ENCODE data around the gene PDE2A. TPM values are rescaled to one million over a fixed set of nuclear protein-coding genes. Genes with fewer than 3 reads are reported as not detected.

The PDE2A gene
- total RNA-seq, 1 donor = not detected

DNA sequence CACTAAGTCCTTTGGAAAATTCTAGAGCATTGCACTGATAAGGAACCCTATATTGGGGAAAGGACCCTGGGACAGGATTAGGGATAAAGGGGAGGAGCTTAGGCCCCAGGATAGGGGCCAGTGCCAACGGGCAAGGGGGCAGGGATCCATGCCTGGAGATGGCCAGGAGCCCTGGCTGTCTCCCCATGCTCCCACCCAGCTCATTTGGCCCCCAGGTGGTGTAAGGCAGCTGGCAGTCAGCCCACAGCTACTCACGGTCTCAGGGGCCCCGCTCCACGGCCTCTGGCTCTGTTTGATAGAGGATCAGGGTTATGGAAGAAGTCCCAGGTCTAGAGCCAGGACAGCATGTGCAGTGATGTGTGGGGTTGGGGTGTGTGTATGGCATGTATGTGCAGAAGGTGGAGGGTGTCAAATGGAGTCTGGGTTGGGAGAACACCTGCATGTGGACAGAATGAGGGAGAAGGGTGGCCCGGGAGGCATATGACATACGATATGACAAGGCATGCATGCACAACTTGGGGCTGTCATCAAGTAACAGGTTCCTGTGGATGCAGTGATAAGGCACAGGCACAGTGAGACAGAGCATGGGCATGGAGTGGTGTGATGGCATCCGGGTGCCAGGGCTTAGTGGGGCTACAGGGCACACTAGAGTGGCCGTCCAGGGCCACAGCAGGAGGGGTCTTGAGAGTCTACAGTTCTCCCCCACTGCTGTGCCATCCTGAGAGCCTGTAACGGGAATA is 18.4 kb upstream of the PDE2A start:
- no peak overlapping the region for H3K4me3 ChIP-seq (ENCODE audit: low read depth, low read length)
- no peak for DNase-seq (ENCODE audit: low read depth)
- TF ChIP-seq, protein P1, sequence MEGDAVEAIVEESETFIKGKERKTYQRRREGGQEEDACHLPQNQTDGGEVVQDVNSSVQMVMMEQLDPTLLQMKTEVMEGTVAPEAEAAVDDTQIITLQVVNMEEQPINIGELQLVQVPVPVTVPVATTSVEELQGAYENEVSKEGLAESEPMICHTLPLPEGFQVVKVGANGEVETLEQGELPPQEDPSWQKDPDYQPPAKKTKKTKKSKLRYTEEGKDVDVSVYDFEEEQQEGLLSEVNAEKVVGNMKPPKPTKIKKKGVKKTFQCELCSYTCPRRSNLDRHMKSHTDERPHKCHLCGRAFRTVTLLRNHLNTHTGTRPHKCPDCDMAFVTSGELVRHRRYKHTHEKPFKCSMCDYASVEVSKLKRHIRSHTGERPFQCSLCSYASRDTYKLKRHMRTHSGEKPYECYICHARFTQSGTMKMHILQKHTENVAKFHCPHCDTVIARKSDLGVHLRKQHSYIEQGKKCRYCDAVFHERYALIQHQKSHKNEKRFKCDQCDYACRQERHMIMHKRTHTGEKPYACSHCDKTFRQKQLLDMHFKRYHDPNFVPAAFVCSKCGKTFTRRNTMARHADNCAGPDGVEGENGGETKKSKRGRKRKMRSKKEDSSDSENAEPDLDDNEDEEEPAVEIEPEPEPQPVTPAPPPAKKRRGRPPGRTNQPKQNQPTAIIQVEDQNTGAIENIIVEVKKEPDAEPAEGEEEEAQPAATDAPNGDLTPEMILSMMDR (IDR thresholded peaks at IDR 0.05; ENCODE audit: insufficient read depth, low read length) = no peak

- no peak for DNase-seq (ENCODE audit: low read depth)
- H3K4me3 ChIP-seq (ENCODE audit: low read depth, low read length) = no peak overlapping the region
- TF ChIP-seq, protein P1 (IDR thresholded peaks at IDR 0.05; ENCODE audit: insufficient read depth, low read length) = no peak
Measured at GRCh38 chr11:72690166-72690565, 15.9 kb upstream of the PDE2A start.

- no peak overlapping the region for H3K4me3 ChIP-seq (ENCODE audit: low read depth, low read length)
- TF ChIP-seq, protein P1 (IDR thresholded peaks at IDR 0.05; ENCODE audit: insufficient read depth, low read length) = no peak
- no peak for DNase-seq (ENCODE audit: low read depth)
Measured at GRCh38 chr11:72688929-72689328, 14.7 kb upstream of the PDE2A start.

- TF ChIP-seq, protein P1 (IDR thresholded peaks at IDR 0.05; ENCODE audit: insufficient read depth, low read length) = no peak
- no peak overlapping the region for H3K4me3 ChIP-seq (ENCODE audit: low read depth, low read length)
- no peak for DNase-seq (ENCODE audit: low read depth)
Measured at GRCh38 chr11:72688486-72688885, 14.3 kb upstream of the PDE2A start.

DNA sequence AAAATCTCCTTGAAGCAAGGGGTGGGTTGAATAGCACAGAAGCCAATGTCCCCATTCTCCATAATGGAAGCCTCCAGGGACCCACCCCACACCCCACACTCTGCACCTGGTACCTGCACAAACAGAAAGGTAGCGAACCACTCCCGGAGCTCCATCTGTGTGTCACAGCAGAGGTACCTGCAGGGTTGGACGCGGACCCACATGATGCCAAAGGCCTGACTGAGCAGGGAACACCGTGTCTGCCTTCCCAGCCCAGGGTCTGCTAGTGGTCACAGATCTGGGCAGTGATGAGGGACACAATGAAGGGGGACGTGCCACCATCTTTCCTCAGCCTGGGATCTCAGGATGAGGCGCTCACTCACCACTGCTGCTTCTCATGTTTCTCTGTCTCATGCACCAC is 13.1 kb upstream of the PDE2A start:
- DNase-seq (ENCODE audit: low read depth) = no peak
- TF ChIP-seq, protein P1 (IDR thresholded peaks at IDR 0.05; ENCODE audit: insufficient read depth, low read length) = no peak
- no peak overlapping the region for H3K4me3 ChIP-seq (ENCODE audit: low read depth, low read length)

GRCh38 chr11:72686639-72687220 is 12.5 kb upstream of the PDE2A start:
- H3K4me3 ChIP-seq (ENCODE audit: low read depth, low read length) = no peak overlapping the region
- TF ChIP-seq, protein P1 (IDR thresholded peaks at IDR 0.05; ENCODE audit: insufficient read depth, low read length) = no peak
- peak; percentile 71 for DNase-seq (ENCODE audit: low read depth)
